NCI-H128 (cell line): ENCODE results near the gene DOCK4.

Experiments used
- DNase-seq: peaks from one replicate; lab custom pipeline; 2025; ENCODE audit not compliant: unreplicated experiment; lab: John Stamatoyannopoulos, UW

The DOCK4 gene

GRCh38 chr7:111708072-111708471 is 498.1 kb downstream of the DOCK4 start:
- no peak for DNase-seq

- no peak for DNase-seq
Measured at GRCh38 chr7:111705807-111706206, 500.4 kb downstream of the DOCK4 start.

GRCh38 chr7:111697771-111698170 is 508.4 kb downstream of the DOCK4 start:
- no peak for DNase-seq

GRCh38 chr7:111694376-111694775 is 511.8 kb downstream of the DOCK4 start:
- no peak for DNase-seq

GRCh38 chr7:111690364-111691111 is 515.7 kb downstream of the DOCK4 start:
- no peak for DNase-seq

GRCh38 chr7:111685349-111685748 is 520.9 kb downstream of the DOCK4 start:
- no peak for DNase-seq

- DNase-seq: no peak
Measured at GRCh38 chr7:111682588-111683340, 523.4 kb downstream of the DOCK4 start.

- DNase-seq: no peak
Measured at GRCh38 chr7:111681242-111681641, 525.0 kb downstream of the DOCK4 start.

GRCh38 chr7:111678986-111679385 is 527.2 kb downstream of the DOCK4 start:
- no peak for DNase-seq

GRCh38 chr7:111678281-111678680 is 527.9 kb downstream of the DOCK4 start:
- no peak for DNase-seq

GRCh38 chr7:111677848-111678247 is 528.4 kb downstream of the DOCK4 start:
- DNase-seq: no peak

GRCh38 chr7:111676811-111677210 is 529.4 kb downstream of the DOCK4 start:
- no peak for DNase-seq
